ENCODE results near the gene TRIP4. TPM values are rescaled to one million over a fixed set of nuclear protein-coding genes. Genes with fewer than 3 reads are reported as not detected.
A peak's percentile ranks its signal among the peaks of the same experiment; 100 is the strongest.
"Not testable (repeated sequence)": the region's sequence is repeated elsewhere in the genome, so short reads cannot be mapped to it uniquely, and the experiment has no call there.

Gene TRIP4
- total and polyA plus RNA-seq, 2 donors (not counting 3 experiments of a cell fraction or from before 2014, with no cell fraction given) = 10.9 to 31.1 TPM

DNA sequence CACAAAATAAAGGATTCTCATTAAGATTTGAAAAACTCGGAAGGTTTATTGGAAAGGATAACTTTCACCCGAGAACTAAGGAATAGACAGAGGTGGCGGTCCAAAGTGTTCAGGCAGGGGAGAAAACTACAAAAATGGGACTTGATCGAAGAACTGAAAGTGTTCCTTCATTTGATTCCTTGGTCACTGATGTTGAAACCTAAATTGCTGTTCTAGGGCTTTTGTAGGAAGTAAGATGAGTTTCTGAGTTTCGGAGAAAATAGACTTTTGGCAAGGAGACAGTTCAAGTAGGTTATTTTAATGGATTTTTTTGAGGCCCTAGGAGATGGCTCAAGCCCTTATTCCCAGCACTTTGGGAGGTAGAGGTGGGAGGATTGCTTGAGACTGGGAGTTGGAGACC lies 1.4 kb downstream of the TRIP4 start:
- TF ChIP-seq, protein P1, sequence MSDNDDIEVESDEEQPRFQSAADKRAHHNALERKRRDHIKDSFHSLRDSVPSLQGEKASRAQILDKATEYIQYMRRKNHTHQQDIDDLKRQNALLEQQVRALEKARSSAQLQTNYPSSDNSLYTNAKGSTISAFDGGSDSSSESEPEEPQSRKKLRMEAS (IDR thresholded peaks at IDR 0.05; ENCODE audit: insufficient read depth, insufficient read length) = no peak
- TF ChIP-seq FOS (IDR thresholded peaks at IDR 0.05; ENCODE audit: borderline replicate concordance, insufficient read depth, low read length) (no peak), GATA2 (IDR thresholded peaks at IDR 0.05; ENCODE audit: insufficient read depth, insufficient read length, low read depth, low read length) (no peak), JUN (IDR thresholded peaks at IDR 0.05; ENCODE audit: borderline replicate concordance, insufficient read depth, insufficient read length, low read depth) (no peak), POLR2AphosphoS5 (IDR thresholded peaks at IDR 0.05; ENCODE audit: insufficient read depth, low read depth, low read length) (no peak), MYC (IDR thresholded peaks at IDR 0.05; ENCODE audit: low read depth, low read length) (no peak), EZH2 (IDR thresholded peaks at IDR 0.05; ENCODE audit: borderline replicate concordance, low read depth, low read length, severe bottlenecking) (no peak), POLR2A (IDR thresholded peaks at IDR 0.05; ENCODE audit: low read depth, low read length) (no peak)
- TF ChIP-seq, protein P2, sequence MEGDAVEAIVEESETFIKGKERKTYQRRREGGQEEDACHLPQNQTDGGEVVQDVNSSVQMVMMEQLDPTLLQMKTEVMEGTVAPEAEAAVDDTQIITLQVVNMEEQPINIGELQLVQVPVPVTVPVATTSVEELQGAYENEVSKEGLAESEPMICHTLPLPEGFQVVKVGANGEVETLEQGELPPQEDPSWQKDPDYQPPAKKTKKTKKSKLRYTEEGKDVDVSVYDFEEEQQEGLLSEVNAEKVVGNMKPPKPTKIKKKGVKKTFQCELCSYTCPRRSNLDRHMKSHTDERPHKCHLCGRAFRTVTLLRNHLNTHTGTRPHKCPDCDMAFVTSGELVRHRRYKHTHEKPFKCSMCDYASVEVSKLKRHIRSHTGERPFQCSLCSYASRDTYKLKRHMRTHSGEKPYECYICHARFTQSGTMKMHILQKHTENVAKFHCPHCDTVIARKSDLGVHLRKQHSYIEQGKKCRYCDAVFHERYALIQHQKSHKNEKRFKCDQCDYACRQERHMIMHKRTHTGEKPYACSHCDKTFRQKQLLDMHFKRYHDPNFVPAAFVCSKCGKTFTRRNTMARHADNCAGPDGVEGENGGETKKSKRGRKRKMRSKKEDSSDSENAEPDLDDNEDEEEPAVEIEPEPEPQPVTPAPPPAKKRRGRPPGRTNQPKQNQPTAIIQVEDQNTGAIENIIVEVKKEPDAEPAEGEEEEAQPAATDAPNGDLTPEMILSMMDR (IDR thresholded peaks at IDR 0.05; ENCODE audit: extremely low read depth in 1 of 2, insufficient read depth in 1 of 2, low read depth in 1 of 2, low read length in 2 of 2) = no peak
- peak overlapping the region; percentile 60 for H3K4me2 ChIP-seq (ENCODE audit: insufficient read depth, low read length)
- H3K9ac ChIP-seq (replicated peaks; ENCODE audit: extremely low read depth, insufficient read depth, low read length) = no peak overlapping the region
- peaks cover 25% of the 10 kb centered on the region for H3K79me2 ChIP-seq (ENCODE audit: control insufficient read depth, insufficient read depth, low read length)
- DNase-seq (ENCODE audit: low read depth, low spot score) = no peak
- H4K20me1 ChIP-seq (replicated peaks; ENCODE audit: control insufficient read depth, extremely low read depth, insufficient read depth, low read length) = no peaks in the 10 kb centered on the region
- ChIA-PET POLR2A (no interaction called here), CTCF (no interaction called here)
- no peaks in the 10 kb centered on the region for H3K9me1 ChIP-seq (replicated peaks; ENCODE audit: control insufficient read depth, extremely low read depth, insufficient read depth, low read length)
- no peak overlapping the region for H3K27ac ChIP-seq (ENCODE audit: insufficient read depth, low read depth, low read length)
- peak overlapping the region in 1 of 3 experiments; percentile 92 for H3K4me3 ChIP-seq (replicated peaks in 1 of 3; ENCODE audit: insufficient read depth in 1 of 3, low read depth in 1 of 3, low read length in 3 of 3)
- no peaks in the 10 kb centered on the region for H3K9me3 ChIP-seq (replicated peaks; ENCODE audit: control insufficient read depth, insufficient read depth, low read length)
- no peaks in the 10 kb centered on the region for H3K27me3 ChIP-seq (ENCODE audit: control insufficient read depth in 2 of 2, insufficient read depth in 2 of 2, low read length in 2 of 2)
- dilution Hi-C loops (cut with MboI; ENCODE audit: extremely low pct_ligation_motif_present, low sequenced_read_pairs) = no loop called here
- no peak overlapping the region for H2AFZ ChIP-seq (ENCODE audit: low read depth, low read length)
- no TSS peak for BruUV-seq (replicated peaks)
- intact Hi-C loops (cut with micrococcal nuclease) = no loop called here
- no peak for FAIRE-seq
- no peaks in the 10 kb centered on the region for H3K36me3 ChIP-seq (ENCODE audit: control insufficient read depth in 2 of 2, extremely low read depth in 1 of 2, insufficient read depth in 2 of 2, low read length in 2 of 2)
- peaks cover 7% of the 10 kb centered on the region for H3K4me1 ChIP-seq (ENCODE audit: control insufficient read depth, extremely low read depth, insufficient read depth, low read length)

DNA sequence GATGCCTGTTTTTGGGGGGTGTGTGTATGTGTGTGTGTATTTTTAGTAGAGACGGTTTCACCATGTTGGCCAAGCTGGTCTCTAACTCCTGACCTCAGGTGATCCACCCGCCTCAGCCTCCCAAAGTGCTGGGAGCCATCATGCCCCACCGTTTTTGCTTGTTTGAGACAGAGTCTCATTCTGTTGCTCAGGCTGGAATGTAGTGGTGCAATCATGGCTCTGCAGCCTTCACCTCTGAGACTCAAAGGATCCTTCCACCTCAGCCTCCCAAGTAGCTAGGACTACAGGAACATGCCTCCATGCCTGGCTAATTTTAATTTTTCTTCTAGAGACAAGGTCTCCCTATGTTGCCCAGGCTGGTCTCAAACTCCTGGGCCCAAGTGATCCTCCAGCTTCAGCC lies 4.8 kb downstream of the TRIP4 start:
- H3K4me1 ChIP-seq (ENCODE audit: control insufficient read depth, extremely low read depth, insufficient read depth, low read length); H2AFZ ChIP-seq (ENCODE audit: low read depth, low read length); H4K20me1 ChIP-seq (replicated peaks; ENCODE audit: control insufficient read depth, extremely low read depth, insufficient read depth, low read length); H3K9ac ChIP-seq (replicated peaks; ENCODE audit: extremely low read depth, insufficient read depth, low read length); H3K27ac ChIP-seq (ENCODE audit: insufficient read depth, low read depth, low read length); H3K36me3 ChIP-seq (ENCODE audit: control insufficient read depth in 2 of 2, extremely low read depth in 1 of 2, insufficient read depth in 2 of 2, low read length in 2 of 2); H3K27me3 ChIP-seq (ENCODE audit: control insufficient read depth in 2 of 2, insufficient read depth in 2 of 2, low read length in 2 of 2); dilution Hi-C loops (cut with MboI; ENCODE audit: extremely low pct_ligation_motif_present, low sequenced_read_pairs); H3K4me2 ChIP-seq (ENCODE audit: insufficient read depth, low read length); CTCF ChIA-PET; POLR2A ChIA-PET; intact Hi-C loops (cut with micrococcal nuclease); DNase-seq (ENCODE audit: low read depth, low spot score); BruUV-seq (replicated peaks); H3K4me3 ChIP-seq (replicated peaks in 1 of 3; ENCODE audit: insufficient read depth in 1 of 3, low read depth in 1 of 3, low read length in 3 of 3); FAIRE-seq; H3K9me1 ChIP-seq (replicated peaks; ENCODE audit: control insufficient read depth, extremely low read depth, insufficient read depth, low read length); H3K9me3 ChIP-seq (replicated peaks; ENCODE audit: control insufficient read depth, insufficient read depth, low read length): not testable (repeated sequence)
- peaks cover 25% of the 10 kb centered on the region for H3K79me2 ChIP-seq (ENCODE audit: control insufficient read depth, insufficient read depth, low read length)

Measured in endothelial cell of umbilical vein (primary cell).